Stimulated activated CD8-positive, alpha-beta memory T cell treated with anti-CD3 and anti-CD28 coated beads, Interleukin-4, amount 100 ng/mL, for 48 hours (primary cell): ENCODE results near the gene PDCD4.

Experiments used
- DNase-seq: peaks from one replicate; pipeline ENCODE4 v3.0.0-alpha.2; 2020

Gene PDCD4

GRCh38 chr10:110871298-110872084 is at the start of gene PDCD4:
Gene PDCD4 (plus strand): TSS chr10:110871928. CDS start chr10:110876028, 4,100 bp downstream.
- peak; percentile 98 for DNase-seq

DNA sequence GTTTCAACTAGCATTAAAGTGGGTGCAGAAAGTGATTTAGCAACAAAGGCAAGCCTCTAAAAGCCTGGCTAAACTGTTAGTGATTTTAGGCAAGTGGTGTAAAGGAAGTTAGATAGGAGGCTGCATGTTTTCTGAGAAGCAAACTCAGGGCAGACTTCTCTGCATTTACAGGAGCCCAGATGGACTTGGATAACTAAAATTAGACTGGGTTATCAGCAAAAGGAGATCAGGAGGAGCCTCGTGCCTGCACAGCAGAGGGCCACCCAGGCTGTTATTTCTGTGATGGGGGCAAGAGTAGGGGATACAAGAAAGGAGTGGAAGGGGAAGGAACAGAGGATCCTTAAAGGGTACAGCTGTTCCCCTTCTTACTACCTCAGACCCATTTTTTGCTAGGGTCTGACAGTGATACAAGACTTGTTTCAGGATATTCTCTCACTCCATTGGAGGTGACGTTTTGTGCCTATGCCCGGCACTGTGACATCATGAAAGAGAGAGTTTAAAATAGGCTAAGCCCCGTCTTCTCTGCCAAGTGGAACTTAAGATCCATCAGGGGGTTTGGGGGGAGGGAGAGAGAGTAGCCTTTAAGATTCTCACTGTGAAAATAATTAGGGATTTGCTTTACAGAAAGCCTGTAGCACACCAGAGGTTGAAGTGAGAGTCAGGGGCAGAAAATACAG is 49.6 kb upstream of the PDCD4 start:
- DNase-seq: no peak

- DNase-seq: no peak
Observed at GRCh38 chr10:110822712-110823311, 48.9 kb upstream of the PDCD4 start.

- no peak for DNase-seq
Observed at GRCh38 chr10:110824152-110824441, 47.6 kb upstream of the PDCD4 start.

DNA sequence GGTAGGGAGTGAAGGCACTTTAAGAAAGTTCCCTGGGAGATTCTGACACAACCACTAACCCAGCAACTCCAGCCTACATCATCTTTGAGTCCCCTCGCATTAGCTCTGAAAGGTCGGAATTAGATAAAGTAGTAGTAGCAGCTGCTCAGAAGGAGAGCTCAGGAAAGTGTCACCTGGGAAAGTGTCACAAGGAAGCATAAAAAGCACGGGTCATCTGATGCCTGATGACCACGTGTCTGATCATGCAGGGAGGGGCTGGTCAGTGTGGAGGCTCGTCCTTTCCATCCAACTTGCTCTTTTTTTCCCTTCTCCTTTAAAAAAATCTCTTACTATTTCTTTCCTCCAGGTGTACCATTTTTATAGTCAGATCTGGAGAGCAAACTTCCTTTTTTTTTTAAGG is 47.1 kb upstream of the PDCD4 start:
- DNase-seq: no peak

GRCh38 chr10:110825508-110825907 is 46.2 kb upstream of the PDCD4 start:
- no peak for DNase-seq

GRCh38 chr10:110827410-110827809 is 44.3 kb upstream of the PDCD4 start:
- DNase-seq: no peak

DNA sequence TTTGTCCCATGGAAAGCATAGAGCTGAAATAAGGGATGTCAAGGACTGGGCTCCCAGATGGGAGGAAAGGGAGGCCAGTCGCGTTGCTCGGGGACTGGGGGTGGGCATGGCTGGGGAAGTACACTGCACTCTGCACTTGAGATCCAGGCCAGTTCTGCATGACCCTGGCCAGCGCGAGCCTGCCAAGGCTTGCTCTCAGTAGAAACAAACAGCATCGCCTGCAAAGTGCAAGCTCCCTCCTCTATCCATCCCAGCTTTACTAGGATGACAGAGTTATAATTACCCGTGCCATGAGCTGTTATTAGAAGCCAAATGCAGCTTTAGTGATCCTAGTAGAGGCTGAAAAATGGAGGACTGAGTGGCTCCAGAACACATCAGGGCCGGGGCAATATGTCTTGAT is 43.9 kb upstream of the PDCD4 start:
- DNase-seq: no peak

DNA sequence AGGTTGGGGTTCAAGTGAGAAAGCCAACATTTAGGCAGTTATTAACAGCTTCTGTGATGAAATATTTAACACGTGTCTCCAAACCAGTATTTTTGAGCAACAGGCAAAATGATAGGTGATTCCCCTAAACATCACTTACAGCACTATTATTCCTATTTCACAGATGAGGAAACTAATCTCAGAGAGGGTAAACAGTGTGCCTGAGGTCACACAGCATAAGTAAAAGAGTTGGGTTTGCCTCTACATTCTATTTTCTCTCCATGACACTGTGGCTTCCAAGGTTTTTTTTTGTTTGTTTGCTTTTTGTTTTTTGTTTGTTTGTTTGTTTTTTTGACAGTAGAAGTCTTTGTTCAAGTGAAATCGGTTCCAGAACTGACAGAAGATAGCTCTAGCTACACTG is 43.2 kb upstream of the PDCD4 start:
- no peak for DNase-seq

DNA sequence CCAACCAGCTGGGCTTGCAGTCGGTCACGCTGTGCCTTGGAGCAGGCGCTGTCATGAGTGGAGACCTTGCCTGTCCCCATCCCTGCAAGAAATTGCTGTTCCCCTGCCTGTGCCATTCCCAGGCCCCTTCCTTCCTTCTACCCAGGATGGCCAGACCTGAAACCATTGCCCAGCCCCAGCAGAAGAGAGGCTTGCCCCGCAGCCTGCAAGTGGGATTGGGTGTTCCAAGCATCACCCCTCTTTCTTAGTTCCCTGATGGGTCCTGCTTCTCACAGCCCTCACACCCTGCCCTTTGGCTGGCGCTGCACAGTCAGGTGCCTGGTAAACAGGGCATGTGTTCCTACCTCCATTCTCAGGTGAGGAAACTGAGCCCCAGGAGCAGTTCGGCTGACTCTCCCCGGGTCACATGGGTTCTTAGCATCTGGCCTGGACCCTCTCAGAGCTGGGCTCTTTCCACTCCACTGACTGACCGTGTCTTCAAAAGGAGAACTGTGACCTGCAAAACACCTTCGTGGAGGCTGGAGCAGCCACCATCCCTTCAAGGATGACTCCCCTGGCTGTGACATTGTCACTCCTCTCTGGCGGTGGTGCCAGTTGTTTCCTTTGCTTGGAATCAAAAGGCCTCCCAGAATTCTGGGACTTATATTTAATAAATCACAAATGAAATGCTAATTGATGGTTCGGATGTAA is 41.9 kb upstream of the PDCD4 start:
- DNase-seq: no peak

GRCh38 chr10:110833234-110833940 is 38.3 kb upstream of the PDCD4 start:
- no peak for DNase-seq

DNA sequence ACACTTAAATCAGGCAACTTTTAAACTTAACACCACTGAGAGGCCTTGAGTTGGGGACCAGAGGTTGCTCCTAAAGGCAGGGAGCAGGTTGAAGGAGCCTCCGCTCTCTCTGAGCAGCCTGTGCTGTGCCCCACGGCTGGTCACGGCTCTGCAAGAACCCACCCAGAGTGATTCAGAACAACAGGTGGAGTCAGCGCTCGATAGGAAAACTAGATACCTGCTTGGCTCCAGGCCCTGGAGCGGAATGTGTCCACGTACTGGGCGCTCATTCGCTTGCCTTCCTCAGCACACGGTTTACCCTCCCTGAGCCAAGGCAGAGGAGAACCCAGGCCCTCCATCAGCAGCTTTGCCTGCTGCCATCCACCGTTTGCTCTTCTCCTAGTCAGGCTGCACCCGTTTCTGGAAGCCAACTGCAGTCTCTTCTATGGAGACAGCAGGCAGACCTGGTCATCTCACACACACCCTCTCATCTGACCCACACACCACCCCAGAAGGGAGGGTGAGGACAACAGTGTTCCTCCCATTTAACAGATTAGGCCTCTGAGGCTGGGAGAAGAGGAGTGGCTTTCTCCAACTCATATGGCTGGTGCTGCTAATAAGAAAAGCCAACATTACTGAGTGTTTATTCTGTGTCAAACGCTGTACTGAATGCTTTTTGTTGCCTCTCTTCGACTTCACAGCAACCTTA is 37.6 kb upstream of the PDCD4 start:
- DNase-seq: no peak

GRCh38 chr10:110834629-110835301 is 37.0 kb upstream of the PDCD4 start:
- no peak for DNase-seq

GRCh38 chr10:110835841-110836240 is 35.9 kb upstream of the PDCD4 start:
- no peak for DNase-seq

DNA sequence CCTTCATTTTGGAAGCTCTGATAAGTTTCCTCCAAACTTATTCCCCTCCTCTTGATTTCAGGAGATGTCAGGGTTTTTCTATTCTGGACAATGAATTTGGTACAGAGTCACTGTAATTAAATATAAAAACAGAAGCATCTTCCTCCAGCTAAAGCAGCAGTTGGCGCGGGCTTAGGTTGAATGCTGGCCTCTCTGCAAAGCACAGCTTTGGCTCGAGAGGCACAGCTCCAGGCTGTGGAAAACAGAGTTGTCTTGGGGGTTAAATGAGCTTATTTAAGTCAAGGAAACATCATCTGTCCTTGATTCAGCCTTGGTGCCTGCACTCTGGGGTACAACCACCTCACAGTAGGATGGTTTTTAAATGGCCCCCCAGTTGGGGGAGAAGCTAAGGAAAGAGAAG is 35.0 kb upstream of the PDCD4 start:
- no peak for DNase-seq

- DNase-seq: no peak
Observed at GRCh38 chr10:110837418-110838171, 34.1 kb upstream of the PDCD4 start.

DNA sequence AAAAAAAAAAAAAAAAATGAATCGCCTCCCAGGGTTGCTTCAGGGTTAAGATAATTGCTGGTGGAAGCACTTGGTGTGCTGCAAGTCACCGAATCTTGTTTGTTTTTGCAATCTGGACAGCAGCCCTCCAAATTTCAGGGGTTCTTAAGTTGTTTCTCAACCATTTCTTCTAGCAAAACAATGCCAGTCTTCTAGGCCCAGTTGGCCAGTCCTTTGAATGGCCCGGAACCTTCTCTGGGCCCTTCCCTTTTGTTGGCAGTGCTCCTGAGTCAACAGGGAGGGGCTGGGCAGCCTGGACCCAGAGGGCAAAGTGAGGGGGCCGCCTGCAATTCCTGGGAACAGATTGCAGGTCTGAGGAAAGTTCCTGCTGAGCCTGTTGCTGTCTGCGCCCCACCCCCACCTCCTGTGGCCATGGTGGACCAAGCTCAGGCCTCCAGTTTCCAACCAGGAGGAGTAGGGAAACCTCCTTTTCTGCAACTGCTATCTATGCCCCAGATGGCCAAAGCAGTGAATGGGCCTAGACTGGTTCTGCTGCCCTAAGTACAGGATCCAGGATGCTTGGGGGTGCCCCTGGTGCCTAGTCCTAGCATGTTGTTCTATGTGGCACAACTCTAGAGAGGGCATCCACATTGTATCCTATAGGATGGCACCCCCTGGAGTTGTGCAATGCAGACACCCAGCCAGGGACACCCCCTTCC is 31.4 kb upstream of the PDCD4 start:
- no peak for DNase-seq

DNA sequence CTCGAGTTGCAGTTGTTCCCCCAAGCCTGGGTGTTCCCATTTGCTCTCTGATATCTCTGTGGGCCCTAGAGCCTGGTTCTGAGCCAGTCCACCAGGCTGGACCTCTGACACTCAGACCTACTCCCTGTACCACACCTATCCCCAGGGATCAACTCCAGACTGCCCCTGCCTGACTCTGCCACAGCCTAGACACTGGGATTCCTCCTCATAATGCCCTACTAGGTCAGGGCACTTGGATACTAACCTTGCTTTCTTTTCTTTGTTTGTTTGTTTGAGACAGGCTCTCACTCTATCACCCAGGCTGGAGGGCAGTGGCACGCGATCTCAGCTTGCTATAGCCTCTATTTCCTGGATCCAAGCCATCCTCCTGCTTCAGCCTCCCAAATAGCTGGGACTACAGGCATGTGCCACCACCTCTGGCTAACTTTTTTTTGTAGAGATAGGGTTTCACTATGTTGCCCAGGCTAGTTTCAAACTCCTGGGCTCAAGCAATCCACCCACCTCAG is 30.8 kb upstream of the PDCD4 start:
- DNase-seq: no peak

GRCh38 chr10:110841767-110842267 is 29.9 kb upstream of the PDCD4 start:
- DNase-seq: no peak

GRCh38 chr10:110842326-110842904 is 29.3 kb upstream of the PDCD4 start:
- DNase-seq: no peak
